ENCODE results near the gene ERCC4. TPM values are rescaled to one million over a fixed set of nuclear protein-coding genes. Genes with fewer than 3 reads are reported as not detected.

The ERCC4 gene
- polyA plus RNA-seq, 1 experiment, result 4.9 TPM

DNA sequence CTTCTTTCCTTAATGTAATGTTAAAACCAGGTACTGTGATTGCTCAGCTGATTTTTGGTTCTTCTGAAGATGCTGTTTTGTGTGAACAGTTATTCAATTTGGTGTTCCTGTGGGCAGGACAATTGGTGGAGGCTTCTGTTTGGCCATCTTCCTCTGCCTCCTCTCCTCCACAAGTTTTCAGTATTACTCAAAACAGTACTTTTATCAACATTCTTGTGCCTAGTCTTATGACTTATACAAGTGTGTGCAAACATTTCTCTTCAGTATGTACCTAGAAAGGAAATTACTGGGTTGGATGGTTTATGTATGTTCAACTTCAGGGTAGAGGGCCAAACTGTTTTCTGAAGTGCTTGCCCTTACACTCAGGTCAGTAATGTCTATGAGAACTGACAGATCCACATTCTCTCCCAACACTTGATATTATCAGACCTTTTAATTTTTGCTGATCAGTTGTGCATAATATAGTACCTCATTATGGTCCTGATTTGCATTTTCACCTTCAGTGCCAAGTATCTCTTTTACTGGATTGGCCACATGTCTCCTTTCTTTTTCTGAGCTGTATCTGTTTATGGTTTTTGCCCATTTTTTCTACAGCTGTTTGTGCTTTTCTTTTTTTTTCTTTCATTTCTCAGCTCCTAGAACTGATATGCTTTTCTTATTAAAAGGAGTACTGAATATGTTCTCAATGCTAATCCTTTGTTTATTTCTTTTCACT is 50.9 kb downstream of the ERCC4 start:
- no peak for DNase-seq (ENCODE audit: low read depth)
- H3K4me3 ChIP-seq (ENCODE audit: low read depth, low read length), result no peak overlapping the region
- no peaks in the 10 kb centered on the region for H3K36me3 ChIP-seq (ENCODE audit: control insufficient read depth, insufficient read depth, low read length)
- ChIA-PET POLR2A (interaction anchor here (0.6 kb wide), 1 partner anchor 38 kb away, joined by 4 read pairs; no protein-coding TSS in a partner anchor), CTCF (interaction anchor here (0.6 to 0.9 kb wide), 3 partner anchors 10 to 34 kb away, joined by 3 to 5 read pairs (median 3); no protein-coding TSS in a partner anchor)
- peaks cover under 1% of the 10 kb centered on the region; the same call in 1 of the 2 replicates for H3K27me3 ChIP-seq (ENCODE audit: control insufficient read depth, insufficient read depth, low read length)
- TF ChIP-seq, protein P1, sequence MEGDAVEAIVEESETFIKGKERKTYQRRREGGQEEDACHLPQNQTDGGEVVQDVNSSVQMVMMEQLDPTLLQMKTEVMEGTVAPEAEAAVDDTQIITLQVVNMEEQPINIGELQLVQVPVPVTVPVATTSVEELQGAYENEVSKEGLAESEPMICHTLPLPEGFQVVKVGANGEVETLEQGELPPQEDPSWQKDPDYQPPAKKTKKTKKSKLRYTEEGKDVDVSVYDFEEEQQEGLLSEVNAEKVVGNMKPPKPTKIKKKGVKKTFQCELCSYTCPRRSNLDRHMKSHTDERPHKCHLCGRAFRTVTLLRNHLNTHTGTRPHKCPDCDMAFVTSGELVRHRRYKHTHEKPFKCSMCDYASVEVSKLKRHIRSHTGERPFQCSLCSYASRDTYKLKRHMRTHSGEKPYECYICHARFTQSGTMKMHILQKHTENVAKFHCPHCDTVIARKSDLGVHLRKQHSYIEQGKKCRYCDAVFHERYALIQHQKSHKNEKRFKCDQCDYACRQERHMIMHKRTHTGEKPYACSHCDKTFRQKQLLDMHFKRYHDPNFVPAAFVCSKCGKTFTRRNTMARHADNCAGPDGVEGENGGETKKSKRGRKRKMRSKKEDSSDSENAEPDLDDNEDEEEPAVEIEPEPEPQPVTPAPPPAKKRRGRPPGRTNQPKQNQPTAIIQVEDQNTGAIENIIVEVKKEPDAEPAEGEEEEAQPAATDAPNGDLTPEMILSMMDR (IDR thresholded peaks at IDR 0.05; ENCODE audit: insufficient read depth, low read depth, low read length), result no peak

DNA sequence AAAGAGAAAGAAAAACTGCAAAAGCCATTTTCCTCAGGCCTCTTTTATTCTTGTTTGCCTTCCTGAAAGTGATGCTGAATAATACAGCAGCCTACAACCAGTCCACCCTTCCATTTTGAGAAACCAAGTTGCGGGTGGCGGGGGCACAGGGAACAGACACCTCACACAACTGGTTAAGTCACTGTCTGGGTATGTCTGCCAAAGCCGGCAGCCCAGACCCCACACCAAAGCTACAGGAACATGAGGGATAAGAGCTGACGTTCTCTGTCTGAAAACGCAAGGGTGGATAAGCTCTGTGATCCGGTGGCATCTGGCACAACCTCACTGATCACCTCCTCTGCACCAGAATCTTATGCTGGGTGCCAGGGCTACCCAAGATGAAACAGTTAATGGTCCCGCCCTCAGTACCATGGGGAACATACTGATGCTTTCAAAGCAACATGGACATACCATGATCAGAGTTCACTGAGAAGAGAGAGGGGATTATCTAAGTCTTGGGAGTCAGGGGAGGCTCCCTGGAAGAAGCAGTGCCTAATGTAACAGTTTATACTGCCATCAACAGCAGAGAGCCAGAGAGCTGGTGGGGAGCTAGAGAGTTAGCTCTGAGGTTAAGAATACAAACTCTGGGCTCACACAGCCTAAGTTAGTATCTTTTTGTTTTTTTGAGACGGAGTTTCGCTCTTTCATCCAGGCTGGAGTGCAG is 53.5 kb downstream of the ERCC4 start:
- H3K4me3 ChIP-seq (ENCODE audit: low read depth, low read length), result no peak overlapping the region
- ChIA-PET CTCF (interaction anchor here (1.0 kb wide), 1 partner anchor 14 kb away, joined by 3 read pairs; no protein-coding TSS in a partner anchor), POLR2A (no interaction called here)
- TF ChIP-seq, protein P1 (IDR thresholded peaks at IDR 0.05; ENCODE audit: insufficient read depth, low read depth, low read length), result no peak
- H3K36me3 ChIP-seq (ENCODE audit: control insufficient read depth, insufficient read depth, low read length), result no peaks in the 10 kb centered on the region
- H3K27me3 ChIP-seq (ENCODE audit: control insufficient read depth, insufficient read depth, low read length), result no peaks in the 10 kb centered on the region
- no peak for DNase-seq (ENCODE audit: low read depth)

DNA sequence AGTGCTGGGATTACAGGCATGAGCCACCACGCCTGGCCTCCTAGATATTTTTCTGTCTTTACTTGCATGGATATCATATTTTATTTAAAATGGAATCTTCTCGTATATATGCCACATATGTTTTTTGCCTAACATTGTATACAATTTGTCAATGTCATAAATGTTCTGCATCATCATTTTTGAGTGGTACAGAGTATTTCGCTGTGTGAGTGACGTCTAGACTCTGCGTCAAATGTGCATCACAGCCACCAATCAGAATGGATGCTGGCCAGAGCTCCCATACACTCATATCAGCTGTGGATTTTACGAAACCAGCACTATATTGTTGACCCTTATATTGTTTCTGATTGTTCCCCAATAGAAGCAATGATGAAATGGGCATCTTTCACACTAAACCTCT is 57.2 kb downstream of the ERCC4 start:
- Histone ChIP-seq H3K36me3 (ENCODE audit: control insufficient read depth, insufficient read depth, low read length) (no peaks in the 10 kb centered on the region), H3K4me3 (ENCODE audit: low read depth, low read length) (no peak overlapping the region), H3K27me3 (ENCODE audit: control insufficient read depth, insufficient read depth, low read length) (no peaks in the 10 kb centered on the region)
- DNase-seq (ENCODE audit: low read depth), result no peak
- CTCF ChIA-PET, result no interaction called here
- TF ChIP-seq, protein P1 (IDR thresholded peaks at IDR 0.05; ENCODE audit: insufficient read depth, low read depth, low read length), result no peak
- POLR2A ChIA-PET, result no interaction called here

DNA sequence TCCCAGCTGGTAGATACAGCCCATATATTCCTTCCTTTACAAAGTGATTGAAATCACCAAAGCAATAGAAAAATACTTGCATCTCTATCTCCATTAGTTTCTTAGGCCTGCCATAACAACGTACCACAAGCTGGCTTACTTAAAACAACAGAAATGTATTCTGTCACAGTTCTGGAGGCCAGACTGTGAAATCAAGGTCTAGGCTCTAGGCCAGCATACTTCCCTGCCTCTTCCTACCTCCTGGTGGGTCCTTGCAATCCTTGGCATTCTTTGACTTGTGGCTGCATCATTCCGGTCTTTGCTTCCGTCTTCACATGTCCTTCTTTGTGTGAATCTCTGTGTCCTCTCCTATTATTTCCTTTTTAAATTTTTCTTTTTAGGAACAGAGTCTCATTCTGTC is 62.5 kb downstream of the ERCC4 start:
- CTCF ChIA-PET, result interaction anchor here (0.9 kb wide), 1 partner anchor 63 kb away, joined by 3 read pairs; the partner anchor contains the start of gene ERCC4
- Histone ChIP-seq H3K4me3 (ENCODE audit: low read depth, low read length) (no peak overlapping the region), H3K36me3 (ENCODE audit: control insufficient read depth, insufficient read depth, low read length) (no peaks in the 10 kb centered on the region), H3K27me3 (ENCODE audit: control insufficient read depth, insufficient read depth, low read length) (no peaks in the 10 kb centered on the region)
- DNase-seq (ENCODE audit: low read depth), result no peak
- POLR2A ChIA-PET, result no interaction called here
- TF ChIP-seq, protein P1 (IDR thresholded peaks at IDR 0.05; ENCODE audit: insufficient read depth, low read depth, low read length), result no peak

DNA sequence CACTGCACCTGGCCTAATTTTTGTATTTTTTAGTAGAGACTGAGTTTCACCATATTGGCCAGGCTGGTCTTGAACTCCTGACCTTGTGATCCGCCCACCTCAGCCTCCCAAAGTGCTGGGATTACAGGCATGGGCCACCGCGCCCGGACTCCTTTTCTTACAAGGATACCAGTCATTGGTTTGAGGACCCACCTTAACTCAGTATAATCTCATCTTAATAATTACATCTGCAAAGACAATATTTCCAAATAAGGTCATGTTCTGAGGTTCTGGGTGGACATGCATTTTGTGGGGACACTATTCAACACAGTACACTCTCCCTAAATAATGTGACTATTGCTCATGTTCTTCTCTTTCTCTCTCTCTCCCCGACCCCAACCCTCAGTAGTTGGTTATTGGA is 63.7 kb downstream of the ERCC4 start:
- TF ChIP-seq, protein P1 (IDR thresholded peaks at IDR 0.05; ENCODE audit: insufficient read depth, low read depth, low read length), result no peak
- CTCF ChIA-PET, result no interaction called here
- DNase-seq (ENCODE audit: low read depth), result no peak
- no peaks in the 10 kb centered on the region for H3K36me3 ChIP-seq (ENCODE audit: control insufficient read depth, insufficient read depth, low read length)
- H3K27me3 ChIP-seq (ENCODE audit: control insufficient read depth, insufficient read depth, low read length), result no peaks in the 10 kb centered on the region
- no peak overlapping the region for H3K4me3 ChIP-seq (ENCODE audit: low read depth, low read length)
- POLR2A ChIA-PET, result no interaction called here

All from BJ (cell line).